OCI-LY1 (cell line): Measurements from ENCODE around the gene PDGFRB.

Experiments
- EZH2 ChIP-seq: fragments of 200-600 bp; sonication (generic), shearing (Covaris generic); IDR thresholded peaks from 2 replicates; pipeline ENCODE4 v1.8.0; 2017; ENCODE audit warnings: borderline replicate concordance, mixed run types, mild to moderate bottlenecking, antibody characterized with exemption, low read length, moderate library complexity, mixed read lengths
- TF ChIP-seq, protein P1 (sequence below): fragments of 200-600 bp; sonication (generic), shearing (Covaris generic); IDR thresholded peaks from 2 replicates; pipeline ENCODE4 v1.5.1; 2017; ENCODE audit warnings: mild to moderate bottlenecking, antibody characterized with exemption, low read length, moderate library complexity, mixed read lengths

- TF ChIP-seq, protein P1, sequence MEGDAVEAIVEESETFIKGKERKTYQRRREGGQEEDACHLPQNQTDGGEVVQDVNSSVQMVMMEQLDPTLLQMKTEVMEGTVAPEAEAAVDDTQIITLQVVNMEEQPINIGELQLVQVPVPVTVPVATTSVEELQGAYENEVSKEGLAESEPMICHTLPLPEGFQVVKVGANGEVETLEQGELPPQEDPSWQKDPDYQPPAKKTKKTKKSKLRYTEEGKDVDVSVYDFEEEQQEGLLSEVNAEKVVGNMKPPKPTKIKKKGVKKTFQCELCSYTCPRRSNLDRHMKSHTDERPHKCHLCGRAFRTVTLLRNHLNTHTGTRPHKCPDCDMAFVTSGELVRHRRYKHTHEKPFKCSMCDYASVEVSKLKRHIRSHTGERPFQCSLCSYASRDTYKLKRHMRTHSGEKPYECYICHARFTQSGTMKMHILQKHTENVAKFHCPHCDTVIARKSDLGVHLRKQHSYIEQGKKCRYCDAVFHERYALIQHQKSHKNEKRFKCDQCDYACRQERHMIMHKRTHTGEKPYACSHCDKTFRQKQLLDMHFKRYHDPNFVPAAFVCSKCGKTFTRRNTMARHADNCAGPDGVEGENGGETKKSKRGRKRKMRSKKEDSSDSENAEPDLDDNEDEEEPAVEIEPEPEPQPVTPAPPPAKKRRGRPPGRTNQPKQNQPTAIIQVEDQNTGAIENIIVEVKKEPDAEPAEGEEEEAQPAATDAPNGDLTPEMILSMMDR: no peak
- no peak for TF ChIP-seq EZH2
Observed at GRCh38 chr5:150112201-150113046, 43.2 kb downstream of the PDGFRB start.
